HepG2 (cell line): ENCODE results near the gene DBNDD2. TPM values are rescaled to one million over a fixed set of nuclear protein-coding genes. Genes with fewer than 3 reads are reported as not detected.

Source experiments
- AKAP8 ChIP-seq: sonication (generic); formaldehyde crosslinking; IDR thresholded peaks from 2 replicates; pipeline ENCODE4 v1.5.1; 2020; ENCODE audit warnings: mild to moderate bottlenecking, missing genetic modification reagents
- ASH2L ChIP-seq: fragments of 300-600, 200-600 bp; sonication (generic); IDR thresholded peaks from 2 replicates; pipeline ENCODE4 v1.7.0; 2017; ENCODE audit warnings: low read depth, mild to moderate bottlenecking, moderate library complexity, mixed read lengths, low read length; ENCODE audit not compliant: insufficient read length
- E2F1 ChIP-seq: sonication (generic); formaldehyde crosslinking; IDR thresholded peaks from 2 replicates; pipeline ENCODE4 v1.5.0; 2020; ENCODE audit warnings: missing genetic modification reagents
- MAF1 ChIP-seq: sonication (generic); formaldehyde crosslinking; IDR thresholded peaks from 2 replicates; pipeline ENCODE4 v1.5.0; 2020; ENCODE audit warnings: missing genetic modification reagents, borderline replicate concordance
- POGZ ChIP-seq: sonication (generic); formaldehyde crosslinking; IDR thresholded peaks from 2 replicates; pipeline ENCODE4 v1.4.0; 2020; ENCODE audit warnings: mild to moderate bottlenecking, missing genetic modification reagents
- SCMH1 ChIP-seq: sonication (generic); formaldehyde crosslinking; IDR thresholded peaks from 2 replicates; pipeline ENCODE4 v1.9.0; 2021; ENCODE audit warnings: missing genetic modification reagents, mild to moderate bottlenecking, borderline replicate concordance
- SIX1 ChIP-seq: sonication (generic); formaldehyde crosslinking; IDR thresholded peaks from 2 replicates; pipeline ENCODE4 v1.4.0; 2020; ENCODE audit warnings: missing genetic modification reagents, borderline replicate concordance
- TCF12 ChIP-seq, 2 experiments: fragments of 450-650 bp in 1 of 2; sonication (generic) in 1 of 2; formaldehyde crosslinking in 1 of 2; IDR thresholded peaks; 2 replicates each; pipeline versions ENCODE4 v1.6.1 to v1.8.0; 2017 to 2022; ENCODE audit warnings: antibody characterized with exemption in 1 of 2, mild to moderate bottlenecking in 1 of 2, missing genetic modification reagents in 1 of 2, moderate library complexity in 1 of 2
- THAP9 ChIP-seq: sonication (generic); formaldehyde crosslinking; IDR thresholded peaks from 2 replicates; pipeline ENCODE4; 2020; ENCODE audit warnings: missing genetic modification reagents, mild to moderate bottlenecking, borderline replicate concordance
- TRAFD1 ChIP-seq: sonication (generic); formaldehyde crosslinking; IDR thresholded peaks from 2 replicates; pipeline ENCODE4 v1.5.1; 2020; ENCODE audit warnings: missing genetic modification reagents, mild to moderate bottlenecking, borderline replicate concordance
- UBTF ChIP-seq: sonication (generic); formaldehyde crosslinking; IDR thresholded peaks from 2 replicates; pipeline ENCODE4 v1.4.0; 2020; ENCODE audit warnings: mild to moderate bottlenecking, missing genetic modification reagents
- ZNF225 ChIP-seq: sonication (generic); formaldehyde crosslinking; IDR thresholded peaks from 2 replicates; pipeline ENCODE4 v1.4.0; 2020; ENCODE audit warnings: mild to moderate bottlenecking, missing genetic modification reagents
- ZNF44 ChIP-seq: sonication (generic); formaldehyde crosslinking; IDR thresholded peaks from 2 replicates; pipeline ENCODE4 v1.5.1; 2020; ENCODE audit warnings: mild to moderate bottlenecking, missing genetic modification reagents
- ZNF468 ChIP-seq: sonication (generic); formaldehyde crosslinking; IDR thresholded peaks from 2 replicates; pipeline ENCODE4 v1.8.0; 2022; ENCODE audit warnings: mild to moderate bottlenecking, moderate library complexity, missing genetic modification reagents
- ZNF574 ChIP-seq: sonication (generic); formaldehyde crosslinking; IDR thresholded peaks from 2 replicates; pipeline ENCODE4 v1.4.0; 2020; ENCODE audit warnings: missing genetic modification reagents
- ZNF7 ChIP-seq: IDR thresholded peaks from 2 replicates; pipeline ENCODE4 v1.6.1; 2016; ENCODE audit warnings: missing biosample characterization, missing genetic modification reagents
- polyA plus RNA-seq, 8 experiments: library from polyadenylated mRNA; depleted of rRNA in 3 of 8; stranded (reverse) in 7 of 8; unstranded in 1 of 8; fragments of >200 nt; fragmentation: Illumina TruSeq in 4 of 8; extraction: Trizol in 4 of 8; gene quantifications; 2 replicates each; pipeline versions ENCODE4 v1.2.1 to v1.2.3, GENCODE V29; 2011 to 2016; ENCODE audit warnings: low read depth in 4 of 8, missing spikeins in 1 of 8, mixed read lengths in 1 of 8; ENCODE audit not compliant: insufficient read depth in 1 of 8
- total RNA-seq, 5 experiments: library from RNA; depleted of rRNA; stranded (reverse); fragments of >200 nt; fragmentation: Illumina TruSeq; extraction: Trizol; gene quantifications; 2 replicates each; pipeline ENCODE4 v1.2.3, GENCODE V29; 2016; ENCODE audit warnings: low read depth in 1 of 5

The DBNDD2 gene
- total and polyA plus RNA-seq, 2 of the 13 experiments (the other 11 are each of a cell fraction or from before 2014, with no cell fraction given) = 16.7 to 47.6 TPM

- TF ChIP-seq ZNF574 (CRISPR knock-in tag) (peak; percentile 97), ZNF44 (peak; percentile 84; the same call in 1 of the 2 replicates), ZNF468 (CRISPR knock-in tag) (peak; percentile 90; the same call in 1 of the 2 replicates), UBTF (CRISPR knock-in tag) (peak; percentile 78), SCMH1 (CRISPR knock-in tag) (no peak), TCF12 (IDR thresholded peaks at IDR 0.05) (no peak), TCF12 (CRISPR knock-in tag; IDR thresholded peaks at IDR 0.05) (no peak), ZNF225 (peak; percentile 96), THAP9 (peak; percentile 98), ZNF7 (CRISPR knock-in tag) (no peak), TRAFD1 (CRISPR knock-in tag) (0 out of 2 replicates have a peak, but pooled peaks have one; percentile 87), MAF1 (peak; percentile 94; the same call in 1 of the 2 replicates), ASH2L (peak; percentile 98), E2F1 (CRISPR knock-in tag) (peak; percentile 76), SIX1 (CRISPR knock-in tag) (no peak), POGZ (peak; percentile 84), AKAP8 (peak; percentile 62; the same call in 1 of the 2 replicates)
These were observed 7.9 kb downstream of the DBNDD2 start, which contains the start of gene PIGT (continued) for GRCh38 chr20:45415822-45416637.
